ENCODE results near the gene IFITM10. TPM values are rescaled to one million over a fixed set of nuclear protein-coding genes. Genes with fewer than 3 reads are reported as not detected.

The IFITM10 gene
- total and polyA plus RNA-seq, 7 experiments from 2014 or later, result 1.4 to 16.0 (median 2.1) TPM; not detected in 2

DNA sequence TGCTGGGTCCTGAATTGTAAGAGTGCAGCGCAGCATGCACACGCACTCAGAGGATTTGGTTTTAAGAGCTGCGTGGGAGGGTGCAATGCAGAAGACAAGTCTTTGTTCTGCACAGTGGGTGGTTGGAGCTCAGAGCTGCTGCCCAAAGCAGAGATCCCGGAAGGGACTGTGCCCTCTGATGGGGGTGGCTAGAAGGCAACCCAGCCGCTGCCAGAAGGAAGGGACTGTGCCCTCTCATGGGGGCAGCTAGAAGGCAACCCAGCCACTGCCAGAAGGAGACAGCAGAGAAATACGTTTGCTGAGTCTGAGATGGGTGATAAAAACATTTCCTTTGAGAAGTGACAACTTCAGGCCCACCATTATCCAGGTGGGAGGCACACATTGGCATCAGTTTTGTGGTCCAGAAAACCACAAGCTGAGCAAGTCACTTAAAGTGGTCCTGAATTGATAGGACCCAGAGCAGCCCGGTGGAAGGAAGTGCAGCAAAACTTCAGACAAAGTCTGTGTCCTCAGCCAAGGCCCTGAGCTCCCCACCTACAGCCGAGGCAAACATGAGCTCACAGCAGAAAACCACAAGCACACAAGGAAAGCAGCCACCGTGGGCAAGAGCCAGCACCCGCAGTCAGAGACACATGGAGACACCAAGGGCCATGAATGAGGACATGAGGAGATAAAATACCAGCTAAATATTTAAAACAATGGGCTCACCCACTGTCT is 49.1 kb downstream of the IFITM10 start:
- peaks cover 0 to 23% (median 10%) of the 10 kb centered on the region in 11 donors for H3K9me3 Mint-ChIP-seq
- Histone ChIP-seq H3K36me3 (ENCODE audit: control insufficient read depth in 2 of 3, insufficient read depth in 3 of 3, low read length in 3 of 3) (no peaks in the 10 kb centered on the region), H3K27me3 (ENCODE audit: control insufficient read depth in 2 of 2, insufficient read depth in 2 of 2, low read length in 2 of 2) (no peaks in the 10 kb centered on the region), H3K27ac (ENCODE audit: low read depth, low read length) (no peak overlapping the region), H3K4me1 (ENCODE audit: control insufficient read depth in 2 of 2, insufficient read depth in 2 of 2, low read length in 2 of 2) (peaks cover 4 to 12% of the 10 kb centered on the region in 2 donors), H3K9me3 (ENCODE audit: control insufficient read depth in 2 of 3, low read length in 3 of 3) (peaks cover 0 to 17% (median 0%) of the 10 kb centered on the region in 3 experiments), H3K4me3 (ENCODE audit: low read length) (no peak overlapping the region)
- H3K27me3 Mint-ChIP-seq, result peaks cover 0 to 12% (median 0%) of the 10 kb centered on the region in 5 donors
- peak overlapping the region in 8 of 9 donors; percentile 56 to 85 (median 76) for H3K27ac Mint-ChIP-seq
- peak in 5 of 9 donors; percentile 7 to 25 (median 21) for DNase-seq
- peaks cover 0 to 12% (median 2%) of the 10 kb centered on the region in 5 donors for H3K36me3 Mint-ChIP-seq
- POLR2A ChIA-PET, result interaction anchor here (1.1 to 1.2 kb wide), 2 partner anchors 32 to 104 kb away, joined by 3 to 7 read pairs; no protein-coding TSS in a partner anchor
- CTCF ChIA-PET, result interaction anchor here (1.0 to 2.7 kb wide), 4 partner anchors 83 to 131 kb away, joined by 3 to 14 read pairs (median 4); no protein-coding TSS in a partner anchor
- peak overlapping the region in 9 of 10 donors; percentile 12 to 72 (median 55) for H3K4me3 Mint-ChIP-seq
- peak; percentile 29 for ATAC-seq
- H3K4me1 Mint-ChIP-seq, result peaks cover 6 to 22% (median 20%) of the 10 kb centered on the region in 7 donors
- intact Hi-C loops (cut with micrococcal nuclease), result no loop called here

DNA sequence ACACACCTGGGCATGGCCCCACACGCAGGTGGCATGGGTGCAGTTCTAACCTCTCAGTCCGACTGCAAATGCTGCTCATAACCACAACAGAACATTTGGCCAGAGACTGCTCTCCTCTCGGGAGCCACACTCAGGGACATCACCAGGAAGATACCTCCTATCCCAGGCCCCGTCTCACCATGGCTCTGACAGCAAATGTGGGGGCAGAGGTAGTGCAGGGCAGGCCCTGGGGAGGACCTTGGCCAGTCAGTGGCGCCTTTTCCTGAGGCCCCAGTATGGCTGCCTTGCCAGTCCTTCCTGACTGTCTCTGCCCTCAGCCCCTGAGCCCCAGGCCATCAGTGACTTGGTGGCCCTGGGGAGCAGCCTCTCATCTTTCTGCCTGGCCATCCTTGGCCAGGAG is 50.6 kb downstream of the IFITM10 start:
- Histone ChIP-seq H3K27ac (ENCODE audit: low read depth, low read length) (no peak overlapping the region), H3K4me1 (ENCODE audit: control insufficient read depth in 2 of 2, insufficient read depth in 2 of 2, low read length in 2 of 2) (peaks cover 4 to 12% of the 10 kb centered on the region in 2 donors), H3K36me3 (ENCODE audit: control insufficient read depth in 2 of 3, insufficient read depth in 3 of 3, low read length in 3 of 3) (no peaks in the 10 kb centered on the region), H3K9me3 (ENCODE audit: control insufficient read depth in 2 of 3, low read length in 3 of 3) (peaks cover 0 to 17% (median 0%) of the 10 kb centered on the region in 3 experiments), H3K27me3 (ENCODE audit: control insufficient read depth in 2 of 2, insufficient read depth in 2 of 2, low read length in 2 of 2) (no peaks in the 10 kb centered on the region), H3K4me3 (ENCODE audit: low read length) (no peak overlapping the region)
- H3K27me3 Mint-ChIP-seq, result peaks cover 0 to 12% (median 0%) of the 10 kb centered on the region in 5 donors
- H3K9me3 Mint-ChIP-seq, result peaks cover 0 to 23% (median 10%) of the 10 kb centered on the region in 11 donors
- ATAC-seq (no peak), DNase-seq (no peak)
- H3K4me1 Mint-ChIP-seq, result peaks cover 5 to 22% (median 16%) of the 10 kb centered on the region in 7 donors
- intact Hi-C loops (cut with micrococcal nuclease), result no loop called here
- no peak overlapping the region for H3K4me3 Mint-ChIP-seq
- H3K36me3 Mint-ChIP-seq, result peaks cover 0 to 12% (median 2%) of the 10 kb centered on the region in 5 donors
- CTCF ChIA-PET, result interaction anchor here (0.6 to 1.1 kb wide), 4 partner anchors 8 to 453 kb away, joined by 3 to 5 read pairs (median 3); no protein-coding TSS in a partner anchor
- POLR2A ChIA-PET, result no interaction called here
- H3K27ac Mint-ChIP-seq, result peak overlapping the region in 1 of 9 donors; percentile 25

DNA sequence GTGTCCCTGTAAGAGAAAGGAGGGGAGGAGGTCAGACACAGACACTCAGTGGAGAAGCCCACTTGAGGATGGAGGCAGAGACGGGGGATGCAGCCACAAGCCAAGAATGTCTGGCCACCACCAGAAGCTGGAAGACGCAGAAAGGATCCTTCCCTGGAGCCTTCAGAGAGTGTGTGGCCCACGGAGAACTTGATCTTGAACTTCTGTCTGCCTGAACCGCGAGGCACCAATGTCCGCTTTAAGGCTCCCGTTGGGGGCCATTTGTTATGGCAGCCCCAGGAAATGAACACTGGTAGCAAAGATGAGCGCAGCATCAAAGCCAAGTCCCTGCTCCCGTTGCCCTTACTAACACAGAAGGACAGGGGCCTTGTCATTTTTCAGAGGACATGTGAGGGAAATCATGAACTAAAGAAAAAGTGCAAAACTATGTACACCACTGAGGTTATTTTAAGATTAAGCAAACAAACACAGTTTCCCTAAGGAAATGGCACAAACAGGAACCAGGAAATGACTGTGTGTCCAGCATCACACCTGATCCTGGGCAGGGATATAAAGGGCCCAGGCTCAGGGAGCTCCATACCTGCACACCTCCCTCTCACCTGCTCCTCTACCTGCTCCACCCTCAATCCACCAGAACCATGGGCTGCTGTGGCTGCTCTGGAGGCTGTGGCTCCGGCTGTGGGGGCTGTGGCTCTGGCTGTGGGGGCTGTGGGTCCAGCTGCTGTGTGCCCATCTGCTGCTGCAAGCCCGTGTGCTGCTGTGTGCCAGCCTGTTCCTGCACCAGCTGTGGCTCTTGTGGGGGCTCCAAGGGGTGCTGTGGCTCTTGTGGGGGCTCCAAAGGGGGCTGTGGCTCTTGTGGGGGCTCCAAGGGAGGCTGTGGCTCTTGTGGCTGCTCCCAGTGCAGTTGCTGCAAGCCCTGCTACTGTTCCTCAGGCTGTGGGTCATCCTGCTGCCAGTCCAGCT is 53.5 kb downstream of the IFITM10 start, which contains the start of gene KRTAP5-6:
Gene KRTAP5-6, plus strand, starts transcription at position 588 of the 963 bp plus-strand sequence. Its CDS starts 51 bp downstream, at position 639.
- Histone ChIP-seq H3K27ac (ENCODE audit: low read depth, low read length) (no peak within 1 kb of the TSS), H3K4me1 (ENCODE audit: control insufficient read depth in 2 of 2, insufficient read depth in 2 of 2, low read length in 2 of 2) (peaks cover 14 to 18% of the 10 kb centered on the region in 2 donors), H3K36me3 (ENCODE audit: control insufficient read depth in 2 of 3, insufficient read depth in 3 of 3, low read length in 3 of 3) (no peaks in the 10 kb centered on the region), H3K4me3 (ENCODE audit: low read length) (no peak within 1 kb of the TSS), H3K27me3 (ENCODE audit: control insufficient read depth in 2 of 2, insufficient read depth in 2 of 2, low read length in 2 of 2) (no peaks in the 10 kb centered on the region), H3K9me3 (ENCODE audit: control insufficient read depth in 2 of 3, low read length in 3 of 3) (peaks cover 0 to 6% (median 0%) of the 10 kb centered on the region in 3 experiments)
- ATAC-seq (no peak), DNase-seq (no peak)
- Mint-ChIP-seq H3K9me3 (peaks cover 0 to 16% (median 7%) of the 10 kb centered on the region in 11 donors), H3K27ac (peak within 1 kb of the TSS in 4 of 9 donors; percentile 9 to 65 (median 50)), H3K4me3 (peak within 1 kb of the TSS in 1 of 10 donors; percentile 19), H3K36me3 (peaks cover 0 to 8% (median 2%) of the 10 kb centered on the region in 5 donors), H3K4me1 (peaks cover 10 to 28% (median 23%) of the 10 kb centered on the region in 7 donors), H3K27me3 (peaks cover 0 to 12% (median 5%) of the 10 kb centered on the region in 5 donors)
- ChIA-PET POLR2A (interaction anchor here (0.7 kb wide), 1 partner anchor 130 kb away, joined by 4 read pairs; no protein-coding TSS in a partner anchor), CTCF (interaction anchor here (0.6 to 2.2 kb wide), 3 partner anchors 80 to 136 kb away, joined by 5 to 11 read pairs (median 7); no protein-coding TSS in a partner anchor)
- intact Hi-C loops (cut with micrococcal nuclease), result no loop called here

DNA sequence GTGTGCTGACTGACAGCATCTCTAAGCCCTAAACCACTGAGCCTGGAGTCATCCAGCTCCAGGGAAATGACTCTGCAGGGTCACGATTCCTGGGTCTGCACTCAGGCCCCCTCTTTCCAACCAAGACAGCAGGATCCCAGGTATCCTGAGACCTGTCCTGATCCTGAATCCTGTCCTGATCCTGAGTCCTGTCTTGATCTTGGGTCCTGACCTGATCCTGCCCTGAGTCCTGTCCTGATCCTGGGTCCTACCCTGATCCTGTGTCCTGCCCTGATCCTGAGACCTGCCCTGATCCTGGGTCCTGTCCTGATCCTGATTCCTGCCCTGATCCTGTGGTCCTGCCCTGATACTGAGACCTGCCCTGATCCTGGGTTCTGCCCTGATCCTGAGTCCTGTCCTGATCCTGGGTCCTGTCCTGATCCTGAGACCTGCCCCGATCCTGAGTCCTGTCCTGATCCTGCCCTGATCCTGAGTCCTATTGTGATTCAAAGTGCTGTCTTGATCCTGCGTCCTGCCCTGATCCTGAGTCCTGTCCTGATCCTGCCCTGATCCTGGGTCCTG is 54.8 kb downstream of the IFITM10 start:
- POLR2A ChIA-PET, result no interaction called here
- H3K4me3 Mint-ChIP-seq, result peak overlapping the region in 2 of 10 donors; percentile 7 to 66
- no peak for DNase-seq

DNA sequence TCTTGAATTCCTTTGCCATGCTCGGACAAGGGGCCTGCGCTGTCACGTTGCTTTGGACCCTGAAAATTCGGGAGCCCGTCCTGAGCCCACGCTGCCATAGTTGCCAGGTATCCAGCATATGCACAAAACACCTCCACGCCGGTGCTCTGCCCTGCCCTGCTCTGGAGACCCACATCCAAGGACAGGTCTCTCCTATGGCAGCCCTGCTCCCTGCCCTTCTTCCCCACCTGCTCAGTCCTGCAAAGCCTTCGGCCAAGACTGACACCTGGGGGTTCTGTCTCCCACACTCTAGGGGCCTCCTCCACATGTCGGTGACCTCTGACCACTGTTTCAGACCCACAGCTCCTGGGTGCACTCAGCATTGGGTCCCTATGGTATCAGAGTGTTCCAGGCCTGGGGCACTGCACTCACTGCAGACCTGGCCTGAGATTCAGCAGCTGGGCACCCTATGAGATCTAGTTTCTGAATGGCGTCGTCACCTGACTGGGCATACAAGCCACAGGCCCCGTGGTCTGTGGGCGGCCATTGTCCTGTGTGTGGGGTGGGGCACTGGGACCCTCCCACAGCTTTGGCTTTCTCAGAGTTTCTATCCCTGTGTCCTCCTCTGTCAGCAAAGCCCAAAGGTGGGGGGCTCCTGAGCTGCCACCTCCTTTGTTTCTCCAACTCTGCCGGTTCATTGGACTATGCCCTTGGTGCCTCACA is 55.4 kb downstream of the IFITM10 start:
- intact Hi-C loops (cut with micrococcal nuclease), result loop anchor here (1.0 to 5.0 kb wide), 3 partner anchors 43 to 137 kb away; no protein-coding TSS in a partner anchor
- peaks cover 5 to 26% (median 9%) of the 10 kb centered on the region in 5 donors for H3K27me3 Mint-ChIP-seq
- peaks cover 0 to 3% (median 0%) of the 10 kb centered on the region in 11 donors for H3K9me3 Mint-ChIP-seq
- Histone ChIP-seq H3K27ac (ENCODE audit: low read depth, low read length) (no peak overlapping the region), H3K36me3 (ENCODE audit: control insufficient read depth in 2 of 3, insufficient read depth in 3 of 3, low read length in 3 of 3) (no peaks in the 10 kb centered on the region), H3K4me3 (ENCODE audit: low read length) (no peak overlapping the region), H3K9me3 (ENCODE audit: control insufficient read depth in 2 of 3, low read length in 3 of 3) (no peaks in the 10 kb centered on the region), H3K27me3 (ENCODE audit: control insufficient read depth in 2 of 2, insufficient read depth in 2 of 2, low read length in 2 of 2) (no peaks in the 10 kb centered on the region), H3K4me1 (ENCODE audit: control insufficient read depth in 2 of 2, insufficient read depth in 2 of 2, low read length in 2 of 2) (peaks cover 6 to 10% of the 10 kb centered on the region in 2 donors)
- ChIA-PET CTCF (interaction anchor here (0.6 to 5.8 kb wide), 18 partner anchors 13 to 1431 kb away, joined by 3 to 229 read pairs (median 4); partner anchors contain the start of genes SYT8 and TNNI2), POLR2A (interaction anchor here (2.0 kb wide), 1 partner anchor 139 kb away, joined by 20 read pairs; the partner anchor contains the start of gene SYT8)
- ATAC-seq (no peak), DNase-seq (no peak)
- H3K4me1 Mint-ChIP-seq, result peaks cover under 1 to 13% (median 8%) of the 10 kb centered on the region in 7 donors
- no peaks in the 10 kb centered on the region for H3K36me3 Mint-ChIP-seq
- peak overlapping the region in 3 of 10 donors; percentile 7 to 66 (median 45) for H3K4me3 Mint-ChIP-seq
- H3K27ac Mint-ChIP-seq, result peak overlapping the region in 1 of 9 donors; percentile 6

More for the DNA sequence above, 54.8 kb downstream of the IFITM10 start:
- peaks cover 0 to 5% (median 0%) of the 10 kb centered on the region in 11 donors for H3K9me3 Mint-ChIP-seq
- H3K27ac Mint-ChIP-seq, result peak overlapping the region in 2 of 9 donors; percentile 6 to 9
- H3K36me3 Mint-ChIP-seq, result no peaks in the 10 kb centered on the region
- peaks cover 5 to 20% (median 9%) of the 10 kb centered on the region in 5 donors for H3K27me3 Mint-ChIP-seq
- Histone ChIP-seq H3K27ac (ENCODE audit: low read depth, low read length) (no peak overlapping the region), H3K27me3 (ENCODE audit: control insufficient read depth in 2 of 2, insufficient read depth in 2 of 2, low read length in 2 of 2) (no peaks in the 10 kb centered on the region), H3K4me3 (ENCODE audit: low read length) (no peak overlapping the region), H3K4me1 (ENCODE audit: control insufficient read depth in 2 of 2, insufficient read depth in 2 of 2, low read length in 2 of 2) (peaks cover 8 to 10% of the 10 kb centered on the region in 2 donors), H3K36me3 (ENCODE audit: control insufficient read depth in 2 of 3, insufficient read depth in 3 of 3, low read length in 3 of 3) (no peaks in the 10 kb centered on the region), H3K9me3 (ENCODE audit: control insufficient read depth in 2 of 3, low read length in 3 of 3) (no peaks in the 10 kb centered on the region)
- intact Hi-C loops (cut with micrococcal nuclease), result no loop called here
- CTCF ChIA-PET, result interaction anchor here (2.3 to 5.8 kb wide), 3 partner anchors 15 to 305 kb away, joined by 9 to 229 read pairs (median 58); partner anchors contain the start of gene SYT8
- no peak for ATAC-seq
- peaks cover 5 to 15% (median 11%) of the 10 kb centered on the region in 7 donors for H3K4me1 Mint-ChIP-seq

Measured in naive thymus-derived CD4-positive, alpha-beta T cell (primary cell).